Omental fat pad (tissue), 4 donors: Measurements from ENCODE around the gene NEIL3. TPM values are rescaled to one million over a fixed set of nuclear protein-coding genes. Genes with fewer than 3 reads are reported as not detected.

Experiments
- ATAC-seq: fragments of 150-250 bp; one replicate; pipeline ENCODE4 v1.9.1; 2016; ENCODE audit warnings: mild to moderate bottlenecking, moderate library complexity; ENCODE audit not compliant: low FRiP score
- DNase-seq: peaks from one replicate; pipeline ENCODE4 v3.0.0-alpha.2; 2019; ENCODE audit warnings: low spot score
- total RNA-seq, 4 donors: library from RNA; depleted of rRNA; stranded (reverse); fragments of >200 nt; gene quantifications; one replicate each; pipeline ENCODE4 v1.1.0, GENCODE V29; 2016
- TF ChIP-seq, protein P1 (sequence below), 3 donors: fragments of 450-650 bp; IDR thresholded peaks; one replicate each; pipeline ENCODE4 v1.5.1; 2016 to 2017; ENCODE audit warnings: antibody characterized with exemption in 3 of 3, mild to moderate bottlenecking in 3 of 3, moderate library complexity in 2 of 3

The NEIL3 gene, protein sequence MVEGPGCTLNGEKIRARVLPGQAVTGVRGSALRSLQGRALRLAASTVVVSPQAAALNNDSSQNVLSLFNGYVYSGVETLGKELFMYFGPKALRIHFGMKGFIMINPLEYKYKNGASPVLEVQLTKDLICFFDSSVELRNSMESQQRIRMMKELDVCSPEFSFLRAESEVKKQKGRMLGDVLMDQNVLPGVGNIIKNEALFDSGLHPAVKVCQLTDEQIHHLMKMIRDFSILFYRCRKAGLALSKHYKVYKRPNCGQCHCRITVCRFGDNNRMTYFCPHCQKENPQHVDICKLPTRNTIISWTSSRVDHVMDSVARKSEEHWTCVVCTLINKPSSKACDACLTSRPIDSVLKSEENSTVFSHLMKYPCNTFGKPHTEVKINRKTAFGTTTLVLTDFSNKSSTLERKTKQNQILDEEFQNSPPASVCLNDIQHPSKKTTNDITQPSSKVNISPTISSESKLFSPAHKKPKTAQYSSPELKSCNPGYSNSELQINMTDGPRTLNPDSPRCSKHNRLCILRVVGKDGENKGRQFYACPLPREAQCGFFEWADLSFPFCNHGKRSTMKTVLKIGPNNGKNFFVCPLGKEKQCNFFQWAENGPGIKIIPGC
- under 1 TPM in 1 of 4 donors, not detected in 3; 0.96 TPM for total RNA-seq

DNA sequence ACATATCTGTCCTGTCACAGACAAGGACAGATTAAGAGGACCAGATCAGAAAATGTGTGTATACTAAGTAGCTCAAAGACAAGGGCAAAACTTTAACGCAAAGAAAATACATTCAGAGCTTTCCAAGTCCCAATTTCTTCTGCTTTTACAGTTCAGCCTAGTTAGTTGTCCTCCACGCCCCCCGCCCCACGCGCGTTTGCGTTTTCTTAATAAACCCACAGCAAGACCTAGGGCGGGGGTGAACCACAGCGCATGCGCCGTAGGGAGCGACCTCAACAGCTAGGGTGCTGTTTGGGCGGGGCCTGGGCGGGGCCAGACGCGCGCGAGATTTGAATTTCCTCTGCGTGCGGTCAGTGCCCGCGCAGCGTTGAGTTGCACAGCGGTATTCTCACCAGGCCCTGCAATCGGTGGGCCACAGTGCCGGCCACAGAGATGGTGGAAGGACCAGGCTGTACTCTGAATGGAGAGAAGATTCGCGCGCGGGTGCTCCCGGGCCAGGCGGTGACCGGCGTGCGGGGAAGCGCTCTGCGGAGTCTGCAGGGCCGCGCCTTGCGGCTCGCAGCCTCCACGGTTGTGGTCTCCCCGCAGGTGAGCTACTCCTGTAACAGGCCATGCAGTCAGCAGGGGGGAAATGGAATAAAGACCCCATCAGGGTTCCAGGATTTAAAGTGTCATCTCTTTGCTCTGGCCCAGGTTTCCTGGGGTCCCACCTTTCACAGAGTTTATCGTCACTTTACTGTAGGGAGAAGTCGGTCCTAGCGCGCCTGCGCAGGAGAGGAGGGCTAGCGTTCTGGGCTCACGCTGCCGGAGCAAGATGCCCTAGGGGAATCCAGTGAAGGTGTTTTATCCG lies at the start of gene NEIL3:
Gene NEIL3, plus strand, starts transcription at position 353 of the 850 bp plus-strand sequence. Its CDS starts 80 bp downstream, at position 433.
- TF ChIP-seq, protein P1, sequence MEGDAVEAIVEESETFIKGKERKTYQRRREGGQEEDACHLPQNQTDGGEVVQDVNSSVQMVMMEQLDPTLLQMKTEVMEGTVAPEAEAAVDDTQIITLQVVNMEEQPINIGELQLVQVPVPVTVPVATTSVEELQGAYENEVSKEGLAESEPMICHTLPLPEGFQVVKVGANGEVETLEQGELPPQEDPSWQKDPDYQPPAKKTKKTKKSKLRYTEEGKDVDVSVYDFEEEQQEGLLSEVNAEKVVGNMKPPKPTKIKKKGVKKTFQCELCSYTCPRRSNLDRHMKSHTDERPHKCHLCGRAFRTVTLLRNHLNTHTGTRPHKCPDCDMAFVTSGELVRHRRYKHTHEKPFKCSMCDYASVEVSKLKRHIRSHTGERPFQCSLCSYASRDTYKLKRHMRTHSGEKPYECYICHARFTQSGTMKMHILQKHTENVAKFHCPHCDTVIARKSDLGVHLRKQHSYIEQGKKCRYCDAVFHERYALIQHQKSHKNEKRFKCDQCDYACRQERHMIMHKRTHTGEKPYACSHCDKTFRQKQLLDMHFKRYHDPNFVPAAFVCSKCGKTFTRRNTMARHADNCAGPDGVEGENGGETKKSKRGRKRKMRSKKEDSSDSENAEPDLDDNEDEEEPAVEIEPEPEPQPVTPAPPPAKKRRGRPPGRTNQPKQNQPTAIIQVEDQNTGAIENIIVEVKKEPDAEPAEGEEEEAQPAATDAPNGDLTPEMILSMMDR (IDR thresholded peaks at IDR 0.05): no peak
- ATAC-seq: peak; percentile 89
- peak; percentile 78 for DNase-seq

DNA sequence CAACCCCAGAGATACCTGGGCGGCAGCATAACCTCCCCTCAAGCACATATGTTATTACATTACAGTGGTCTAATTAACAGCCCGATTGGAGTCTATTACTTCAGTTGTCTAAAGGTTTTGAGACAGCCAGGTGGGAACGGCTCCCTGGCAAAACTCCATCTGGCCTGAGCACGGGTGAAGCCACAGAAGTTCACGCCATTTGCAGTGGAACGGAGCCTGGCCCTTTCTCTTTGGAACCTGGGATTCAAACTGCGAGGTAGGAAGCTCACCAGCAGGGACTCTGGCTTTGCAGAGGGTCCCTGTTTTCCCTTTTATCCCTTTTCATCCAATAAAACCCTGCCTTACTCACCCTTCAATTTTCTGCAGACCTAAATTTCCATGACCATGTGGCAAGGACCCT lies 45.9 kb upstream of the NEIL3 start:
- TF ChIP-seq, protein P1 (IDR thresholded peaks at IDR 0.05): no peak
- ATAC-seq (no peak), DNase-seq (no peak)

DNA sequence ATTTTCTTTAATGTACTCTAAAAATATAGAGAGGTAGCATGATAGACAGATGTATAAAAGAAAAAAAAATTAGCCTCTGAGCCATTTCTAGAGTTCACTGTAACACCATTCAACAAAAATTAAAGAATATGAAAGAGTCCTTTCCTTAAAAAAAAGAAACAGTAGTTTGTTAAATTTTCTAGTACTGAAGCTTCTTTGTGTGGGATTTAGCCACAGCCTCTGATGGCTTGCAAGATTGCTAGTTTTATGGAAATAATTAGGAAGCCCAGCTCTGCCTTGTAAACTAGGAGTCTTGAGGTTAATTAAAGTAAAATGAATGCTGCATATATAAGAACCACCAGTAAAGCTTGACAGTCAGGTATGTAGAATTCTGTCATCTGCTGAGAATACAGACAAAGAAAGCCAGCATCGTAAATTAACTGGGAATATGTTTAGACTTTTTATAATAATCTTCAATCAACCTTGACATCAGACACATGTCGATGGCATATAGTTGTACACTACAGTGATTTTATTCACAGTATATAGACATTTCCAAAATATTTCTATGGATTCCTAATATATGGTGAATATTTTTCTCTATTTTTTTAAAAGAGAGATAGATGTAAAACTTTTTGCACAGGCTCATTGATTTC lies 44.8 kb upstream of the NEIL3 start:
- DNase-seq (no peak), ATAC-seq (no peak)
- TF ChIP-seq, protein P1 (IDR thresholded peaks at IDR 0.05): no peak

DNA sequence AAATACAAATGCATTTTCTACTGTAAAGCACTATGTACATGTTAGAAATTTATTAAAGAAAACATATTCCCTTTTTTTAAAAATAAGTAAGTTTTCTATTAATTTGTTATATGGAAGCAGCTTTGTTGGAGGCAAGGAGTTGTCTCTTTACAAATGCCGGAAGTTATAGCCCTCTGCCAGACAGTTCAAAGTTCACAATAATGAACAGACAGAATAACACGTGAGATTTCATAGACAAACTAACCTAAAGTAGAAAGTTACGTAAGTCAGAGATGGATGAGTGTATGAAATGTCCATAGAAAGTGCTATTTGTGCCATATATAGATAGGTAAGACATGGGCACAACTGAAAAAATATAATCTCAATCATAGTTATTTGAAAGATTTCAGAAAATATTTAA lies 43.9 kb upstream of the NEIL3 start:
- DNase-seq (no peak), ATAC-seq (no peak)
- TF ChIP-seq, protein P1 (IDR thresholded peaks at IDR 0.05): no peak

DNA sequence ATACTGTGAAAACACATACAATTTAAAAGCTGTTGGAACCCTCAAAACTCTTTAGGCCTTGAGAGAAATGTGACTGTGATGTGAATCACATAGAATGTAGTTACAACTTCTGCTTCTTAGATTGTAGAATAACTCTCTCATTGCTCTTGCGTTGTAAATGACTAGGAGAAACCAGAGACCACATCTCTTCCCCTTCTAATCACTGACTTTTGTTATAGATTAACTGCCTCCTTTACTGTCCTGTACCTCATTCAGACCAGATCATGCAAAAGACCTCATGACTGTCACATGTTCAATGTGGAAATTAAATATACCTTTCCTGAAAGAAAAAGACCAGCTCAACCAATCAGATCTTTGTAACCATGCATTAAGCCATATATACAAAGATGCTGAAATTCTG lies 43.2 kb upstream of the NEIL3 start:
- TF ChIP-seq, protein P1 (IDR thresholded peaks at IDR 0.05): no peak
- DNase-seq: no peak
- no peak for ATAC-seq

DNA sequence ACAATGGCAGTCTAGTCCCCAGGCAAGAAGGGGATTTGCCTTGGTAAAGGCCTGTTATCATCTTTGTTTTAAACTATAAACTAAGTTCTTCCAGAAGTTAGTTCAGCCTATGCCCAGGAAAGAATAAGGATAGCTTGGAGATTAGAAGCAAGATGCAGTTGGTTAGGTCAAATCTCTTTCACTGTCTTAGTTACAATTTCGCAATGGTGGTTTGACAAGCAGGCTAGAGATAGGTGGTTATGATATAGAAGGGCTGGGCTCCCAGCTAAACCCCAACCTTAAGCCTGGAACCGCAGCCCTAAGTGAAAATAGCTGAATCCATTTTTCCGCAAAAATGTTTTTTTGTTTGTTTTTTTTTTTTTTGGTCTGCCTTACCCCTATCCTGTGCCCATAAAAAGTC lies 41.8 kb upstream of the NEIL3 start:
- TF ChIP-seq, protein P1 (IDR thresholded peaks at IDR 0.05): no peak
- DNase-seq: no peak
- no peak for ATAC-seq
